GM19240 (cell line): ENCODE results near the gene PCGF5.
"Not testable (repeated sequence)": the region's sequence is repeated elsewhere in the genome, so short reads cannot be mapped to it uniquely, and the experiment has no call there.

Source experiments
- DNase-seq: peaks from one replicate; pipeline ENCODE4 v3.0.0; 2011; ENCODE audit warnings: low spot score; ENCODE audit not compliant: insufficient read length

The PCGF5 gene

DNA sequence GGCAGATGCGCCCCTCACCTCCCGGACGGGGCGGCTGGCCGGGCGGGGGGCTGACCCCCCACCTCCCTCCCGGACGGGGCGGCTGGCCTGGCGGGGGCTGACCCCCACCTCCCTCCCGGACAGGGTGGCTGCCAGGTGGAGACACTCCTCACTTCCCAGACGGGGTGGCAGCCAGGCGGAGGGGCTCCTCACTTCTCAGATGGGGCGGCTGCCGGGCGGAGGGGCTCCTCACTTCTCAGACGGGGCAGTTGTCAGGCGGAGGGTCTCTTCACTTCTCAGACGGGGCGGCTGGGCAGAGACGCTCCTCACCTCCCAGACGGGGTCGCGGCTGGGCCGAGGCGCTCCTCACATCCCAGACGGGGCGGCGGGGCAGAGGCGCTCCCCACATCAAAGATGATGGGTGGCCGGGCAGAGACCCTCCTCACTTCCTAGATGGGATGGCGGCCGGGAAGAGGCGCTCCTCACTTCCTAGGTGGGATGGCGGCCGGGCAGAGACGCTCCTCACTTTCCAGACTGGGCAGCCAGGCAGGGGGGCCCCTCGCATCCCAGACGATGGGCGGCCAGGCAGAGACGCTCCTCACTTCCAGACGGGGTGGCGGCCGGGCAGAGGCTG, 102.9 kb downstream of the PCGF5 start:
- DNase-seq: not testable (repeated sequence)

- no peak for DNase-seq
These were observed 108.0 kb downstream of the PCGF5 start for GRCh38 chr10:91328320-91328984.
